ENCODE data around the gene TMEM74B. TPM values are rescaled to one million over a fixed set of nuclear protein-coding genes. Genes with fewer than 3 reads are reported as not detected.

TMEM74B gene
- total RNA-seq, 2 donors from 2014 or later: not detected

GRCh38 chr20:1171461-1172093 is 13.2 kb downstream of the TMEM74B start:
- DNase-seq (ENCODE audit: low spot score): no peak
- Histone ChIP-seq H3K36me3 (peaks cover 24% of the 10 kb centered on the region), H3K4me1 (ENCODE audit: control insufficient read depth in 1 of 2, low read depth in 2 of 2) (no peaks in the 10 kb centered on the region), H3K4me3 (no peak overlapping the region), H3K27ac (no peak overlapping the region), H3K9me3 (no peaks in the 10 kb centered on the region), H3K27me3 (replicated peaks; ENCODE audit: insufficient read depth) (no peaks in the 10 kb centered on the region)
- ATAC-seq (ENCODE audit: insufficient number of reproducible peaks, low FRiP score, low read depth): no peak
- TF ChIP-seq, protein P1, sequence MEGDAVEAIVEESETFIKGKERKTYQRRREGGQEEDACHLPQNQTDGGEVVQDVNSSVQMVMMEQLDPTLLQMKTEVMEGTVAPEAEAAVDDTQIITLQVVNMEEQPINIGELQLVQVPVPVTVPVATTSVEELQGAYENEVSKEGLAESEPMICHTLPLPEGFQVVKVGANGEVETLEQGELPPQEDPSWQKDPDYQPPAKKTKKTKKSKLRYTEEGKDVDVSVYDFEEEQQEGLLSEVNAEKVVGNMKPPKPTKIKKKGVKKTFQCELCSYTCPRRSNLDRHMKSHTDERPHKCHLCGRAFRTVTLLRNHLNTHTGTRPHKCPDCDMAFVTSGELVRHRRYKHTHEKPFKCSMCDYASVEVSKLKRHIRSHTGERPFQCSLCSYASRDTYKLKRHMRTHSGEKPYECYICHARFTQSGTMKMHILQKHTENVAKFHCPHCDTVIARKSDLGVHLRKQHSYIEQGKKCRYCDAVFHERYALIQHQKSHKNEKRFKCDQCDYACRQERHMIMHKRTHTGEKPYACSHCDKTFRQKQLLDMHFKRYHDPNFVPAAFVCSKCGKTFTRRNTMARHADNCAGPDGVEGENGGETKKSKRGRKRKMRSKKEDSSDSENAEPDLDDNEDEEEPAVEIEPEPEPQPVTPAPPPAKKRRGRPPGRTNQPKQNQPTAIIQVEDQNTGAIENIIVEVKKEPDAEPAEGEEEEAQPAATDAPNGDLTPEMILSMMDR (IDR thresholded peaks at IDR 0.05): no peak

- Histone ChIP-seq H3K27me3 (replicated peaks; ENCODE audit: insufficient read depth) (no peaks in the 10 kb centered on the region), H3K4me3 (no peak overlapping the region), H3K9me3 (no peaks in the 10 kb centered on the region), H3K36me3 (peaks cover 46% of the 10 kb centered on the region), H3K4me1 (ENCODE audit: control insufficient read depth in 1 of 2, low read depth in 2 of 2) (no peaks in the 10 kb centered on the region), H3K27ac (no peak overlapping the region)
- ATAC-seq (ENCODE audit: insufficient number of reproducible peaks, low FRiP score, low read depth) (no peak), DNase-seq (ENCODE audit: low spot score) (no peak)
- TF ChIP-seq, protein P1 (IDR thresholded peaks at IDR 0.05): no peak
These were observed 15.6 kb downstream of the TMEM74B start for GRCh38 chr20:1169224-1169623.

DNA sequence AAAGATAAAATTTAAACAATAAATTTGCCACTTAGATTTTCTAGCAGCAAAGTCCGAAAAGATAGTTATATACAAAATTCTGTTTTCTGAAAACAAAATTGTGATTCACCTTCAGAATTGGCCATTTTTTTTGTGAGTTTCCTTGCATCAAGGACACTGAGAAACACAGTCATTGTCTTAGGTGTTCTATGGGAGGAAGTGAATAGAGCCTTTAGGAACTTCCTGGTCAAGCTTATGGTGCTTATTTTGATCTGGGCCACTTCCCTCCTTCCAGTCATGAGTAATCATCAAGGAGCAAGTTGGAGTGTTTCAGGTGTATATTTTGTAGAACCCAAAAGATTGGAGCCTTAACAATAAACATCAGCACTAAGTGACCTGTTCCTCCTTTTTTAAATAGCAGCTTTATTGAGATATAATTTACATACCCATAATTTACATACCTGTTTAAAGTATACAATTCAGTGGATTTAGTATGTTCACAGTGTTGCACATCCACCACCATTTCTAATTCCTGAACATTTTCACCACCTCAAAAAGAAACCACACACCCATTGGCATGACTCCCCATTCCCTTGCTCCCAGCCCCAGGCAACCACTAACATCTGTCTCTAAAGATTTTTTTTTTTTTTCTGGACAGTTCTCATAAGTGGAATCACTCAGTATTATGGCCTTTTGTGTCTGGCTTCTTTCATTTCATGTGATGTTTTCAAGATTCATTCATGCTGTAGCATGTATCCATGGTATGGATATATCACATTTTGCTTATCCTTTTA is 17.6 kb downstream of the TMEM74B start:
- Histone ChIP-seq H3K27ac (no peak overlapping the region), H3K27me3 (replicated peaks; ENCODE audit: insufficient read depth) (no peaks in the 10 kb centered on the region), H3K4me3 (no peak overlapping the region), H3K36me3 (peaks cover 55% of the 10 kb centered on the region), H3K4me1 (ENCODE audit: control insufficient read depth in 1 of 2, low read depth in 2 of 2) (no peaks in the 10 kb centered on the region), H3K9me3 (no peaks in the 10 kb centered on the region)
- TF ChIP-seq, protein P1 (IDR thresholded peaks at IDR 0.05): no peak
- ATAC-seq (ENCODE audit: insufficient number of reproducible peaks, low FRiP score, low read depth): no peak
- no peak for DNase-seq (ENCODE audit: low spot score)

DNA sequence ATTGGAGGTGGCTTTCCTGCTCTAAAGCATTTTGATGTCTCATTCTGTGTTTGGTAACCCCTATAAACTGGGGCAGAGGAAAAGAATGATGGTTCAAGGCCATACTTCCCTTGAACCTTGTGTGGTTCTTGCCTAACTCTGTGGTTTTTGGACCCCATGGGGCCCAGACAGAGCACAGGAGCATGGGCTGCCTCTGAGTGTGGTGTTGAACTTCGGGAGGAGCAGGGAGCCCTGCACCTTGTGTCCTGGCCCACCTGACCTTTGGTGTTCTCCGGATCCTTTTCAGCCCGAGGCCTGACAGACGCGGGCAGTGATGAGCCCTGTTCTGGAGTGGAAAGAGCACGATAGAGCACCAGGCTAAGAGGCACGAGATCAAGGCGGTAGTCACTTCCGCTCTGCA is 18.8 kb downstream of the TMEM74B start:
- H3K36me3 ChIP-seq: peaks cover 51% of the 10 kb centered on the region
- H3K4me1 ChIP-seq (ENCODE audit: control insufficient read depth in 1 of 2, low read depth in 2 of 2): no peaks in the 10 kb centered on the region
- no peaks in the 10 kb centered on the region for H3K27me3 ChIP-seq (replicated peaks; ENCODE audit: insufficient read depth)
- ATAC-seq (ENCODE audit: insufficient number of reproducible peaks, low FRiP score, low read depth): no peak
- no peak overlapping the region for H3K27ac ChIP-seq
- no peak for DNase-seq (ENCODE audit: low spot score)
- no peak overlapping the region for H3K4me3 ChIP-seq
- no peaks in the 10 kb centered on the region for H3K9me3 ChIP-seq
- TF ChIP-seq, protein P1 (IDR thresholded peaks at IDR 0.05): no peak

GRCh38 chr20:1165521-1165920 is 19.3 kb downstream of the TMEM74B start:
- H3K4me1 ChIP-seq (ENCODE audit: control insufficient read depth in 1 of 2, low read depth in 2 of 2): no peaks in the 10 kb centered on the region
- no peak overlapping the region for H3K4me3 ChIP-seq
- ATAC-seq (ENCODE audit: insufficient number of reproducible peaks, low FRiP score, low read depth) (no peak), DNase-seq (ENCODE audit: low spot score) (no peak)
- TF ChIP-seq, protein P1 (IDR thresholded peaks at IDR 0.05): no peak
- no peak overlapping the region for H3K27ac ChIP-seq
- H3K9me3 ChIP-seq: no peaks in the 10 kb centered on the region
- H3K27me3 ChIP-seq (replicated peaks; ENCODE audit: insufficient read depth): no peaks in the 10 kb centered on the region
- H3K36me3 ChIP-seq: peaks cover 51% of the 10 kb centered on the region
